GM19468 (cell line): ENCODE data around the gene CAMTA1.
"Not testable (repeated sequence)": the region's sequence is repeated elsewhere in the genome, so short reads cannot be mapped to it uniquely, and the experiment has no call there.

Experiments
- ATAC-seq: cut with Tn5 transposase; IDR thresholded peaks from one replicate; pipeline ENCODE4 v1.9.1; 2021; ENCODE audit warnings: mild to moderate bottlenecking, moderate library complexity, moderate number of reproducible peaks; ENCODE audit not compliant: unreplicated experiment; ENCODE audit errors: extremely low read depth

Gene CAMTA1

GRCh38 chr1:7303554-7304317, 518.5 kb downstream of the CAMTA1 start:
- no peak for ATAC-seq

GRCh38 chr1:7313081-7313546, 527.9 kb downstream of the CAMTA1 start:
- ATAC-seq: no peak

GRCh38 chr1:7313826-7314225, 528.6 kb downstream of the CAMTA1 start:
- ATAC-seq: no peak

GRCh38 chr1:7315316-7315715, 530.1 kb downstream of the CAMTA1 start:
- no peak for ATAC-seq

- ATAC-seq: no peak
Observed at GRCh38 chr1:7315946-7316345, 530.7 kb downstream of the CAMTA1 start.

GRCh38 chr1:7317888-7318287, 532.6 kb downstream of the CAMTA1 start:
- ATAC-seq: no peak

- ATAC-seq: no peak
Observed at GRCh38 chr1:7319196-7319595, 533.9 kb downstream of the CAMTA1 start.

- ATAC-seq: no peak
Observed at GRCh38 chr1:7320661-7321060, 535.4 kb downstream of the CAMTA1 start.

- no peak for ATAC-seq
Observed at GRCh38 chr1:7322283-7322785, 537.1 kb downstream of the CAMTA1 start.

- no peak for ATAC-seq
Observed at GRCh38 chr1:7322912-7323311, 537.7 kb downstream of the CAMTA1 start.

- no peak for ATAC-seq
Observed at GRCh38 chr1:7325254-7325653, 540.0 kb downstream of the CAMTA1 start.

GRCh38 chr1:7326366-7326765, 541.1 kb downstream of the CAMTA1 start:
- ATAC-seq: no peak

- no peak for ATAC-seq
Observed at GRCh38 chr1:7327849-7328248, 542.6 kb downstream of the CAMTA1 start.

- ATAC-seq: no peak
Observed at GRCh38 chr1:7329868-7330615, 544.8 kb downstream of the CAMTA1 start.

GRCh38 chr1:7330726-7331125, 545.5 kb downstream of the CAMTA1 start:
- not testable (repeated sequence) for ATAC-seq

GRCh38 chr1:7331926-7332535, 546.8 kb downstream of the CAMTA1 start:
- ATAC-seq: no peak

GRCh38 chr1:7333094-7333493, 547.8 kb downstream of the CAMTA1 start:
- ATAC-seq: no peak

GRCh38 chr1:7333620-7334019, 548.4 kb downstream of the CAMTA1 start:
- ATAC-seq: no peak

GRCh38 chr1:7334475-7335035, 549.3 kb downstream of the CAMTA1 start:
- ATAC-seq: no peak

GRCh38 chr1:7335224-7335879, 550.1 kb downstream of the CAMTA1 start:
- no peak for ATAC-seq
